HG02938 (cell line): ENCODE measurements around the gene MPZL1.

ENCODE experiments used
- ATAC-seq: cut with Tn5 transposase; IDR thresholded peaks from one replicate; pipeline ENCODE4 v1.9.1; 2021; ENCODE audit warnings: mild to moderate bottlenecking, moderate library complexity; ENCODE audit not compliant: unreplicated experiment

Gene MPZL1

GRCh38 chr1:167837326-167837725 is 115.5 kb downstream of the MPZL1 start:
- ATAC-seq, result no peak

- no peak for ATAC-seq
Measured at GRCh38 chr1:167839009-167839408, 117.2 kb downstream of the MPZL1 start.
